Activated B cell treated with CpG ODN at 0.5 μM for 24 hours (primary cell): Measurements from ENCODE around the gene JADE2. TPM values are rescaled to one million over a fixed set of nuclear protein-coding genes. Genes with fewer than 3 reads are reported as not detected.
A peak's percentile ranks its signal among the peaks of the same experiment; 100 is the strongest.

Experiments used
- ATAC-seq: fragments of 200-7000 bp; cut with Tn5 transposase; one replicate; pipeline ENCODE4 v1.10.0; 2021; ENCODE audit warnings: low read depth, mild to moderate bottlenecking, moderate library complexity
- CTCF ChIA-PET: fragments of 350-600 bp; sonication (Branson Sonifier 250); formaldehyde crosslinking; loops from one replicate; lab custom pipeline; 2021; ENCODE audit warnings: antibody characterized with exemption; lab: Charles Lee
- POLR2A ChIA-PET: fragments of 350-600 bp; sonication (Branson Sonifier 250); formaldehyde crosslinking; loops from one replicate; lab custom pipeline; 2021; ENCODE audit warnings: antibody characterized with exemption; lab: Charles Lee
- DNase-seq: peaks from one replicate; pipeline ENCODE4 v3.0.0; 2022
- H3K27ac Mint-ChIP-seq: one replicate; pipeline ENCODE4 v1.8.0; 2020; ENCODE audit warnings: mixed read lengths
- H3K27me3 Mint-ChIP-seq: one replicate; pipeline ENCODE4 v1.8.0; 2021; ENCODE audit warnings: mixed read lengths
- H3K36me3 Mint-ChIP-seq: one replicate; pipeline ENCODE4 v1.8.0; 2021; ENCODE audit warnings: low read depth, mixed read lengths
- H3K4me1 Mint-ChIP-seq: one replicate; pipeline ENCODE4 v1.8.0; 2021; ENCODE audit warnings: mixed read lengths
- H3K4me3 Mint-ChIP-seq: one replicate; pipeline ENCODE4 v1.8.0; 2020; ENCODE audit warnings: mild to moderate bottlenecking, mixed read lengths
- H3K9me3 Mint-ChIP-seq: one replicate; pipeline ENCODE4 v1.8.0; 2020; ENCODE audit warnings: mixed read lengths
- CTCF ChIP-seq: fragments of 200-600 bp; IDR thresholded peaks from one replicate; pipeline ENCODE4 v1.8.0; 2022; ENCODE audit warnings: antibody characterized with exemption, mild to moderate bottlenecking
- intact Hi-C: fragments of 100-400 bp; cut with micrococcal nuclease; formaldehyde crosslinking; loops from one replicate; pipeline ENCODE4 v1.15.1; 2024
- total RNA-seq: library from RNA; stranded (reverse); gene quantifications from 2 replicates; pipeline ENCODE4 v1.2.3, GENCODE V29; 2022

The JADE2 gene
- total RNA-seq, 1 donor from 2014 or later: 225 TPM

- CTCF ChIA-PET: interaction anchor here (0.9 to 1.4 kb wide), 5 partner anchors 9 to 132 kb away, joined by 3 to 8 read pairs (median 3); no protein-coding TSS in a partner anchor
- peak overlapping the region; percentile 36 for H3K4me3 Mint-ChIP-seq
- DNase-seq: no peak
- H3K4me1 Mint-ChIP-seq: peaks cover 93% of the 10 kb centered on the region
- H3K9me3 Mint-ChIP-seq: no peaks in the 10 kb centered on the region
- intact Hi-C loops: loop anchor here (10.0 kb wide), 1 partner anchor 298 kb away; the partner anchor contains the start of gene C5orf24
- peaks cover 61% of the 10 kb centered on the region for H3K36me3 Mint-ChIP-seq
- TF ChIP-seq CTCF: no peak
- POLR2A ChIA-PET: interaction anchor here (0.6 to 22.4 kb wide), 3 partner anchors 8 to 321 kb away, joined by 3 to 763 read pairs (median 283); partner anchors contain the start of genes JADE2 and PPP2CA
- no peak for ATAC-seq
- peak overlapping the region; percentile 98 for H3K27ac Mint-ChIP-seq
- no peaks in the 10 kb centered on the region for H3K27me3 Mint-ChIP-seq
Observed at GRCh38 chr5:134547066-134547465, 21.6 kb downstream of the JADE2 start.

GRCh38 chr5:134547579-134547978 lies 22.1 kb downstream of the JADE2 start:
- H3K9me3 Mint-ChIP-seq: no peaks in the 10 kb centered on the region
- DNase-seq (no peak), ATAC-seq (no peak)
- POLR2A ChIA-PET: interaction anchor here (0.6 to 22.4 kb wide), 3 partner anchors 7 to 322 kb away, joined by 3 to 763 read pairs (median 283); partner anchors contain the start of genes JADE2 and PPP2CA
- TF ChIP-seq CTCF: no peak
- peaks cover 95% of the 10 kb centered on the region for H3K4me1 Mint-ChIP-seq
- CTCF ChIA-PET: interaction anchor here (0.9 to 1.4 kb wide), 4 partner anchors 17 to 132 kb away, joined by 3 to 8 read pairs (median 3); no protein-coding TSS in a partner anchor
- no peaks in the 10 kb centered on the region for H3K27me3 Mint-ChIP-seq
- H3K4me3 Mint-ChIP-seq: no peak overlapping the region
- peak overlapping the region; percentile 98 for H3K27ac Mint-ChIP-seq
- intact Hi-C loops: loop anchor here (10.0 kb wide), 1 partner anchor 297 kb away; the partner anchor contains the start of gene C5orf24
- H3K36me3 Mint-ChIP-seq: peaks cover 64% of the 10 kb centered on the region

GRCh38 chr5:134547999-134548658 lies 22.7 kb downstream of the JADE2 start:
- H3K36me3 Mint-ChIP-seq: peaks cover 70% of the 10 kb centered on the region
- intact Hi-C loops: loop anchor here (10.0 kb wide), 1 partner anchor 297 kb away; the partner anchor contains the start of gene C5orf24
- H3K27me3 Mint-ChIP-seq: no peaks in the 10 kb centered on the region
- no peak for TF ChIP-seq CTCF
- POLR2A ChIA-PET: interaction anchor here (0.6 to 22.4 kb wide), 2 partner anchors 9 to 18 kb away, joined by 3 to 763 read pairs; partner anchors contain the start of gene JADE2
- CTCF ChIA-PET: interaction anchor here (0.9 kb wide), 1 partner anchor 133 kb away, joined by 3 read pairs; no protein-coding TSS in a partner anchor
- DNase-seq (no peak), ATAC-seq (no peak)
- peaks cover 96% of the 10 kb centered on the region for H3K4me1 Mint-ChIP-seq
- no peaks in the 10 kb centered on the region for H3K9me3 Mint-ChIP-seq
- peak overlapping the region; percentile 32 for H3K4me3 Mint-ChIP-seq
- H3K27ac Mint-ChIP-seq: peak overlapping the region; percentile 98

GRCh38 chr5:134549714-134550113 lies 24.2 kb downstream of the JADE2 start:
- ChIA-PET POLR2A (interaction anchor here (1.1 to 22.4 kb wide), 2 partner anchors 20 to 138 kb away, joined by 3 to 763 read pairs; partner anchors contain the start of genes CDKN2AIPNL and JADE2), CTCF (no interaction called here)
- H3K27me3 Mint-ChIP-seq: no peaks in the 10 kb centered on the region
- intact Hi-C loops: loop anchor here (10.0 kb wide), 1 partner anchor 295 kb away; the partner anchor contains the start of gene C5orf24
- H3K4me1 Mint-ChIP-seq: peaks cover 96% of the 10 kb centered on the region
- ATAC-seq (peak; percentile 49), DNase-seq (peak; percentile 35)
- H3K36me3 Mint-ChIP-seq: peaks cover 79% of the 10 kb centered on the region
- TF ChIP-seq CTCF: no peak
- H3K27ac Mint-ChIP-seq: peak overlapping the region; percentile 98
- peak overlapping the region; percentile 63 for H3K4me3 Mint-ChIP-seq
- H3K9me3 Mint-ChIP-seq: no peaks in the 10 kb centered on the region
